ENCODE results near the gene THADA.

Gene THADA

DNA sequence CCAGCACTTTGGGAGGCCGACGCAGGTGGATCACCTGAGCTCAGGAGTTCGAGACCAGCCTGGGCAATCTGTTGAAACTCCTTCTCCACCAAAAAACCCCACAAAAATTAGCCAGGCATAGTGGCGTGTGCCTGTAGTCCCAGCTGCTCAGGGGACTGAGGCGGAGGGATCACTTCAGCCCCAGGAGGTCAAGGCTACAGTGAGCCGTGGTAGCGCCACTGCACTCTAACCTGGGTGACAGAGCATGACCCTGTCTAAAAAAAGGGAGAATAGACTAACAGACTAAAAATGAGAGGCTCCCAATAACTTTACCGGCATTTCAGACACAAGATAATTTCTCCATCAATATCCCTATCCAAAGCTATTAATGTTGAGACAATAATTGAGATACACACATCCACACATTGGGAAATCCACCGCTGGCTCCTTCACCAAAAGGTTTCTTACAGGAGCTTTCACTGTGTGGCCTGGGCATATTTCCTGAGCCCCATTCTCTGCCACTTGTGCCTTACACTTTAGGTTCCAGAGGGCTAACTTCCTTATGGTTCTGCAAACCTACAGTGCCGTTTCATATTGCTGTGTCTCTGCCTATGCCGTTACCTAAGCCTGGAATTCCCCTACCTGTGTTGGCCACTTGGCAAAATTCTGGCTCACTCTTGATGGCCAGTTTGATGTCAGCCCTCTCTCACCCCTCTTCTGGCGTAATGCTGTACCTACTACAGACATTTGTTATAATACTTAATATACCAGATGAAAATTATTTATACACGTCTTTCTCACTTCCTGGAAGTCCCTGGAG lies 253.7 kb downstream of the THADA start:
- no peak for DNase-seq

DNA sequence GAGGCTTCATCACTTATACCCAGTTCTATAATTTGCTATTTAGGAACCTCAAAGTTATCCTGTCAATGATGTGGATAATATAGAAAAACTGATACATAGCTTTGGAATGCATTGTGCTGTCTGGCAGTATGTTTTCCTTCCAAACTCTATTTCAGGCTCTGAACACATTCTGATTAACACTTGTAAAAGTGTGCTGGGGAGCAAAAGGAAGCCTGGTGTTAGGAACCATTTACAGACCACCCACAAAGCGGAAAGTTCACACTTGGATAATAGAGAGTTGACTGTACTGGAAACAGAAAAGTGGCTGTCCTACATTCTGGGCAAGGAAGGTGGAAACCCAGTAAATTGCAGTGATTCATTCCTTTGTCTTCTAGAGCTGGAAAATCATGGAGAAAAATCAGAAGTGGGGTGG lies 254.9 kb downstream of the THADA start:
- DNase-seq, result no peak

DNA sequence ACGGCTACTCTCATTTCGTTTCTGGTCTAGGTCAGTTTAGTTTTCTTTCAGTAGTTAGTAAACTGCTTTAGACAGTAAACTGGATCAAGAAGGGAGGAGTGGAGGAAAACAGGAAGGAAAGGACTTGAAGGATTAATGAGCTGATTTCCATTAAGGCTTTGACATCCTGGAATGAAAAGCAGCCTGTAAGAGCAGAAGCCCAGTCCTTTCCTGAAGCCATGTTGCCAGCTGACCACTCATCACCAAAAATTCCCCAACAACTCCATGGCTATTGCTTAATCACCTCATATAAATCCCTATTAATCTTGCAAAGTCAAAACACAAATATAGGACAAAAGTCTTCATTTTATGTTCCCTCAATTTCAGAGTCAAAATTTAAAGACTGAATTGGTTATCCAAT lies 255.8 kb downstream of the THADA start:
- no peak for DNase-seq

DNA sequence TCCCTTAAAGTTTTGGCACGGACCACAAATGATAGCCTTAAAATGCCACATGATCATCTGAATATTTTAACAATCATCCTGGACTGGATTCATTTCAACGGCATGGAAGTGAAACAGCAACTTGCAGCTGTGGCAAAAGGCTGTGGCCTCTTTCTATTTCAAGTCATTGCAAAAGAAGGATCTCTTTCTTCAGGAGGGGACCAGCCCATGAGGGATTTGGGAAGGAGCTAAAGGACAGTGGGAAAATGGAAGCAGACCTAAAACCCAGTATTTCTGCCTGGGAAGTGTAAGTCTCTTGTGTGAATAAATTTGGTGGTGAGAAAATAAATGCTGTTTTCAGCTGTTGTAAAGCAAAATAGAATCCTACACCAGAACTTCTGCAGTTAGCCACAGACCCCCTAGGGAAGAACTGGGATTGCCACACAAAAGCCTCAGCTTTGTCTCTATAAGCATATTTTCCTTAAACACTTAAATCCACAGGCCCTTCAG lies 262.1 kb downstream of the THADA start:
- DNase-seq, result no peak

DNA sequence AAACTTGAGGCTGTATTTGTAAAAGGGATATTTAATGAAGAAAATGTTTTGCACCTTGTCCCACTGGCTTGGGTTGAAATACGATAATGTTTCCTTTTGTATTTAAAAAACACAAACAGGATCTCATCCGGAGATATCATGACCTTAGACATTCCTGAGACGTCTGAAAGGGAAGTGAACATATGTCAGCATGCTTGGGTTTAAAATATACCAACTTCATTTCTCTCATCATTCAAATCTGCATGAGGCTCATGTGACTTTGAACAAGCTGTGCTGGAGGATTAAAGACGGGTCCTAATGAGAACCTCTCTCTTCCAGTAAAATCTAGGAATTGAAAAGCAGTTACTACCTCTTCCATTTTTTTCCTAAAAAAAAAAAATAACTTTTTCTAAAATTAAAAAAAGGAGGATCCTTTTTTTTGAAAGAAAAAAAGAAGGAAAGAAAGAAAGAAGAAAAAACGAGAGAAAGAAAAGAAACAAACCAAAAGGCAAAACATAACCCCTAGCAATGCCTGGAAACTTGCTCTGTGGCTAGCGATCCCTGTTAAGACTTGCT lies 262.7 kb downstream of the THADA start:
- DNase-seq, result no peak

DNA sequence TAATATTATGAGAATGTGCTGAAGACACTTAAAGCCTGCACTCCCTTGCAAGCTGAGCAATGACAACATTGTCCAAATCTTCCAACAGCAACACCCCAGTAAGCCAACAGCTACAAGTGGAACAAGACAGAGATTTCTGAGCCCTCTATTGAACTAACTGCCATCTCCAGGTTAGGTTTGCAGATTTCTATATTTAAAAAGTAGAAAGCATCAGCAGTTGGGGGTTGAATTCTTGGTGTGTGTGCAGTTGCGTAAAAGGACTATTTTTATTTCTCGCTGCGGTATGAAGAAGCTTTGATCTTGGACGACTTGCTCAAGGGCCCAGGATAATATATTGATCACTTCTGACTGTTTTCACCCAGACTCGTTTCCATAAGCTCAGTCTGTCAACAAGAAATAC lies 263.2 kb downstream of the THADA start:
- no peak for DNase-seq

DNA sequence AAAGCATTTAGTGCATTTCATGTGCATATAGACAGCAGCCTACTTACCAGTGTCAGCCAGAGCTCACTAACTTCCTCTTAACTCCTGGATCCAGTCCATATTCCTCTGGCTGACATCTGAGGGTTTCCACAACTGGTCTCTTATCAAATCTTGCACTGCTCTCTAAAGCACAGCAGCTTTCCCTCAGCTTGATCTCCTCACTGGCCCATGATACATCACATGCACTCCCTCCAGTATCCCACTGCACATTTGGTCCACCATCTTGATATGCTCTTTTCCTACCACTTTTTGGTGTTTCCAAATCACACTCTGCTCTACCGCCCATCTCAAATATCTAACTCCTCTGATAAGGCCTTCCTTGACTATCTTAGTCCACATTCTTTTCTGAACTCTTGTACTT lies 264.4 kb downstream of the THADA start:
- DNase-seq, result no peak

DNA sequence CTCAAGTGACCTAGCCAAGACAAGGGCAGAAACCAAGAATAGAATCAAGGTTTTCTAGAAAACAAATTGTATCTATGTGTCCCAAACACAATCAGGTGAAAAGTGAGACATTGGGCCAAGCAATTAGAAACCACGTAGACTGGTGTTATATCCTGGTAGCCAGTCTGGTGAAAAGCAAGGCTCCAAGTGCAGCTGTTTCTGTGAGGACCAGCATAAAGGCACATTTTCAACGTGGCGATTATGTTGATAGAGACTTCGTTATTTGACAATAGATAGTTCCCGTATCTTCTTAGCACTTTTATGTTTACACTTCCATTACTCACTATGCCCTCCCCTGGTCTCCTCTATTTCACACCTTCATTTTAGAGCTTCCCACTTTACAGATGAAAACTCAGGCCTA lies 266.2 kb downstream of the THADA start:
- DNase-seq, result no peak

DNA sequence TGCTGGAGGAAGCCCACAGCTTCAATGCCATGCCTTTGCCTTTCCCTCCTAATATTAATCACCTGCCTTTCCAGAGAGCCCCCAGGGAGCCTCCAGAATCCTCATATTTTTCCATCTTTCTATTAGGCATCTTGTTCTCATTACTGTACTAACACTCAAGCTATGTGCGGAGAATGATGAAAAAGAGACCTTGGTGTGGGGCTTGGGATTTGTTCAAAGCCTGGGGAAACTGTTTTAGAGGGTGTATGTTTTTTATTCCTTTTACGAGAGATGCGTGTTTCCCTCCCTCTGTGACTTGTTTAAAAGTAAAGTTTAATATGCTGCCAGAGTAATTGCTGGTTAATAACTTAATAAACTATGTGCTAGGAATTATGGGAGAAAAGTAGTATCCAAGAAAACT lies 267.0 kb downstream of the THADA start:
- DNase-seq, result no peak

DNA sequence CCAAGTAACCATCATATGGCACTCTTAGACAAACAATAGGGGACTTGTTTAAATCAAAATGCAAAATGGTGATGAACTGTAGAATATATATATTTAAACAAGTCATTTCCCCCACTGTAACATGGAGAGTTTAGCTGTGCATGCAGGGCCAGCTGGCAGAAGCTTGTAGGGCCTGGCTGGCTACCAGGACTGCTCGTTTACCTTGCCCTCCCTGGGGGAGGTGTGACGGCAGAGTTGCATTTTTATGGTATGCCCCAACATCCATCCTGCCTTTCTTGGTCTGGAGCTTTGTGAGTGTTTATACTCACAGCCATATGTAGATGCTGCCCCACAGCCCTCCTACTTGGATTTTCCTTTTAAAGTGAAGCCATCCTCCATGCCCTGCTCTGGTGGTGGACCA lies 267.7 kb downstream of the THADA start:
- no peak for DNase-seq

DNA sequence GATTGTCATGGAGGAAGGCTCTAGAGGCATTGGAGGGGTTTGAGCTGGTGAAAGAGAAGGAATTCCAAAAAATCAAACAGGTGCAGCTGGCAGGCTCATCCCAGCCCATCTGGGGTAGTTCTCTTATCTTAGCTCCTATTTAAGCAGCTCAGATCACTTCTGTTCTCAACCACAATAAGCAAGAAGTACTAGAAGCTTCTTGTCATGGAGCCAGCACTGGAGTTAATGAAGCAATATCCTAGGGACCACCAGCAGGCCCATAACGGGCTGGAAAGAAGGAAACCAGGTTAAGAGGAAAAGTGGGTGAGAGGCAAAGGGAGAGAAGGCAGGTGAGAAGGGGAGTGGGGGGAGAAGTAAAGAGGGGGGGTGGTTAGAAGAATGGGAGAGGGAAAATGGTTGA lies 268.7 kb downstream of the THADA start:
- no peak for DNase-seq

DNA sequence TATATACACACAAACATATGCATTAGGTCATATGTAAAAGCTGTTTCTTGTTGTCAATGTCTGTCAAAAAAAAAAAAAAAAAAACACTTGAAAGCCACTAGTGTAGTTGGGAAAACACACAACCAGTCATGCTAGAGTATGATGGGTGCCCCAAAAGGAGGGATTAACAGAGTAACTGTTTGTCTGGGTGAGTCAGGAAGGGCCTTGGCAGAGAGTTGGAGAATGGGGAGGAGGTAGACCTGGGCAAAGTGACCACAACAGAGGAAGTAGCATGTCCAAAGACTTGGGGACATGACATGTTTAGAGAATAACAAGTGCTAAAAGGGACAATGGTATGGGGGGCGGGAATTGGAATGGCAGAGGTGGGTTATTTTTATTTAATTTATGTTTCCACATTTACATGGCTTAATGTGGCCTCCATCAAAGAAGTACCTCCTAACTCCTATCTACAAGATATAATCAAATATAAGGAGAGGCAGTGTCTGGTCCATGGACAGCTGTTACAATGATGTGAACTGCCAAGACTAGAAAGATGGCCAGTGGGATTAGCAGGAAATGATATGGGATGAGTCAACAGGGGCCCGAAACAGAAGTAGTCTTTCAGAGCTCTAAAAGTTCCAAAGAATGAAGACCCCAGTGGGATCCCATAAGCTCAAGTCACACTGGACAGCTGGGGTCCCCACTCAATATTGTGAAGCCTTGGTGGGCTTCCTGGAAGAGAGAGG lies 269.6 kb downstream of the THADA start:
- no peak for DNase-seq

DNA sequence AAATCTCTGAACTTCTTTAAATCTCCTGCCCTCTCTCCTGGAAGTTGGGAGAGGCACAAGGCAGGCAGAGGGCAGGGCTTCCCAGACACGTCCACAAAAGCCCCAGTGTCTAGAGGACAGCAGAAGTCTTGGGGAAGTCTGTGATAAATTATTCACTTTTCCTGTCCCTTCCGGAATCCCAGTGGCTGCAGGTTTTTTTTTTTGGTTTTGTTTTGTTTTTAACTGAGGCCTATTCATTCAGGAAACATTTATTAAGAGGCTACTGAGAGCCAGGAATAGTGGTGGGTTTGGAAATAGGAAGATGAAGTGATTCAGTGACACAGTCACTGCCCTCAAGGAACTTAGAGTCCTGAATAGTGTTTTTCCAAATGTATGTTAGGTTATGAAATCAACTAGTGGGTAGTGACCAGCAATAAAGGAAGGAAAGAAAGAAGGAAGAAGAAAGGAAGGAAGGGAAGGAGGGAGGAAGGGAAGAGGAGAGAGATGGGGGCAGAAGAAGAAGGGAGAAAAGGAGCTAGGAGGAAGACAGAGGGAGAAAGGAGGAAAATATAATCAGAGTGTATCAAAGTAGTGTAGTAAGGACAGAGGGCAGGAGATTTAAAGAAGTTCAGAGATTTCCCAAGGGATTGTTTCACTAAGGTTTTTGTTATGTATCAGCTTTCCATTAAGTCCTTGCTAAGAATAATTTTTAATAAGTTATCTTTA lies 270.6 kb downstream of the THADA start:
- DNase-seq, result no peak

DNA sequence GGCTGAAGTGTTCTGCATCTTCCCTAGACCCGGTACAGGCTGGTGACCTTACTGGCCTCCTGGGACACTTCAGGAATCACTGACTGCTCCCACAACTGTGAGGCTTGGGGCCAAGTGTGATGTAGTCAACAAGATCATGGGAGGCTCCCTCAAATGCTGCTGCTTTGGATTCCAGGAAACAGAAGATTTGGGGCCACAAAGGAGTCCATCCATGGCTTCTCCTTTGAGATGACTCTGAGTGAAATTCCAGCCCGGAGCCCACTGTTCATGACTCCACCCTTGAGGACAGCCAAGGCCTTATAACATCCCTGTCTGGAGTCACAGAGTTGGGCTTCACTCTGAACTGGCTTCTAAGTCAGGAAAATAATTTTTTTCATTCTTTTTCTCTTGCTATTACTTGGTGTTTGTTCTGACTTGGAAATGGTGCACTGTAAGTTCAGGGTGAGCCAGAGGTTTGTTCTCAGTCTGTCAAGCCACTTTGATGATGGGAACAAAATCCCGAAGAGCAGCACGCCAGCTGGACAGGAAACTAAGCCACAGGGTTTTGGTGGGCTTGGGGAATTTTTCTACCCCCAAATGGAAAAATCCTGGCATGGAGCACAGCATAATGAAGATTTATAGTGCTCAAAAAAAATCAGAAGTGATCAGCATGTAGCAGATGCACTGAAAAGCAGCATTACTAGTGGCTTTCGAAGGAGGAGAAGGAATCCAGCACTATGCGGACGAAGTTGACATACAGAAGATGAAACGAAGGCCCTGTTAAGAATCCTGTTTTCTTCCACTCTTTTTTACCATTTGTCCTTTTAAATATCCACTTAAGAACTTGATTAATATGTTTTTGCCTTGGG lies 271.4 kb downstream of the THADA start:
- no peak for DNase-seq

DNA sequence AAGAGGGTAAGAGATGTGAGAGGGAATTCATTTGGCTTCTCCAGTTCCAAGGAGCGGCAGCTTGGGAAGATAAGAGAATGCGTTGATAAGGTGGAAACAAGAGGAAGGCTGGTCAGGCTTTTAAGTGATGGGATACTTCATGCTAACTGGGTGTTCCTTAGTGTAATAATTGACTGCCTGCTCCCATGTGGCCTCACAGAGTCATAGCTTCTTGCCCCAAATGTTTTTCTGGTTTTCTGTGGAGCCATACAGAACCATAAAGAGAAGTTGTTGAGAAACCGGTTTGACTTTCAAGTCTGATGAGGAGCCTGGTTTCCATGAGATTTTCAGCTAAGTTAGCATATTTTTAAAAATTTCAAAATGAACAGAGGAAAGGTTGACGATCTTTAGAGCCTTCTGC lies 272.0 kb downstream of the THADA start:
- no peak for DNase-seq

DNA sequence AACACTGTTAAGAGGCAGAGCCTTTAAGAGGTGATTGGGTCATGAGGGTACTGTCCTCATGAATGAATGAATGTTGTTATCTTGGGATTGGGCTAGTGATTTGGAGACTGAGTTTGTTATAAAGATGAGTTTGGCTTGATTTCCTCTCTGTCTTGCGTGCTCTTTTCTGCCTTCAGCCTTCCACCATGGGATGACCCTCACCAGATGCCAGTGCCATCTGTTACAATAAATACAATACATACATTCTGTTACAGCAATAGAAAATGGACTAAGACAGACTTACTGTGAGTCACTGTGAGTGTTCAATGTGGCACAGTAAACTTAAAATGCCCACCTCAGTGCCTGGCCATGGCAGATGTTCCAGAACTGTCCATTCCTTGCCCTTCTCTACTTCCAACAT lies 274.4 kb downstream of the THADA start:
- no peak for DNase-seq

DNA sequence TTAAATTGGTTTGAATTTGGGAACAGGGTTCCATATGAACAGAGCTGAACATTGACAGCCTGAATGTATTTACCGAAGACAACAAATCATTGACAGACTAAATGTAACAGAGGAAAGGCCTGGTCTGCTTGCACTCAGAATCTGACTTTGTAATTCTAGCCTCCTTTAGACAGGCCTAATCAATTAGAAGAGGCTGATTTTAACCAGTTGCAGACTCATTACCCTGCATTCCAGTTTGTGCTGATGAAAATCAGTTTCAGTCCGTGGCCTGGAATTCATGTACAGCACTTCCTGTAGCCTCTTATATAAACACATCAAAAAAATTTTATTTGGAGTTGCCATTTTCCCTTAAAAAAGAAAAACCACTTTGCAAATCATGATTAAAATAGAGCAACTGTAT lies 276.3 kb downstream of the THADA start:
- no peak for DNase-seq

DNA sequence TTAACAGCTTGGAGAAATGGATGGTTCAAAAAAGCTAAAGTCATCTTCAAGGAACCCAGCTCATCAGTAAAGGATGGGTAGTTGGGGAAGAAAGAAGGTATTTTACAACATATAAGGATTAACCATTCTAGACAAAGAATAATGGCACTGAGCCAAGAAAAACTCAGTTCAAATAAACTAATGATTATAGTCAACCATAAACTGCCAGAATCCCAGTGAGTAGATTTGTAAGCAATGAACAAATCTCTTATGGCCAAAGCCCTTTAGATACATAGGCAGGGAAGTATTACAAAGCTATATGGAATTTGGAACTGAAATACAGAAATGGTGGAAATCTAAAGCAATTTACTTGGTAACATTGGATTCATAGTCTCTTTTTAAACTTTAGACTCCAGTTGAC lies 277.0 kb downstream of the THADA start:
- DNase-seq, result no peak

DNA sequence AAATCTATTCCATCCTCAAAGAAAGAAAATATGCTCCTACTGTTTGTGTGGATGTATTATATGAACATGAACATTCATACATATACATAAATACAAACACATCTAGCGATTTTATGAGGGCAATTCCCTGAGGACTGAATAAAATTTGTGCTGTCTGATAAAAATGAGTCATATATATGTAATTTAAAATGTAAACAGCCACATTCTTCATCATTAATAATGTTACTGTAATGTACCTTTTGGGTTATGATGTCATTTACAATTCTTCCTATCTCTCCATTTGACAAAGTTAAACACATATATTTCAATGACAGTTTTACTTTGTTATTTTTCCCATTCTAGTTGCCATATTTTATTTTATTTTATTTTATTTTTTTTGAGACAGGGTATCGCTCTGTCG lies 278.2 kb downstream of the THADA start:
- DNase-seq, result no peak

DNA sequence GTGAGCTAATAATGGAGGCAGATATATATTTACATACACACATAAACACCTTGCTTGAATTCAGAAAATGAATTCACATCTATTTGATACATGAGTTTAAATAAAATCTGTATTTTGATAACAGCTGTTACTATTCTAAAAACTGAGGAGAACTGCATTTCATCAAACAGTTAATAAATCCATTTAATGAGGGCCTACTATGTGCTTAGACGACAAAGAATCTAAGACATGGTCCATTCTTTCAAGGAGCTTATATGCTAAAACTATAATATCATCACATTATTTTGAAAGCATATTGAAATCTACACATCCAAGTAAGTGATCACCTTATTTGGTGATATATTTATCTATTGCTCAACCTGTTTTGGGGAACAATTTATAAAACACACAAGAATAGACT lies 278.6 kb downstream of the THADA start:
- DNase-seq, result no peak

DNA sequence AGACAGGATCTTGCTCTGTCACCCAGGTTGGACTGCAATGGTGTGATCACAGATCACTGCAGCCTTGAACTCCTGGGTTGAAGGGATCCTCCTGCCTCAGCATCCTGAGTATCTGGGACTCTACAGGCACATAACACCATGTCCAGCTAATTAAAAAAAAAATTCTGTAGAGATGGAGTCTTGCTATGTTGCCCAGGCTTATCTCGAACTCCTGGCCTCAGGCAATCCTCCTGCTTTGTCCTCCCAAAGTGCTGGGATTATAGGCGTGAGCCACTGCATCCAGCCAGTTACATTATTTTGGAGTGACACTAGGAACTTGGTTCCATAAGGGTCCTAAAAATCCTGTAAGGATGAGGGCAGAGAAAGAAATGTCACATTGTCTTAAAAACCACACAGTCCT lies 280.4 kb downstream of the THADA start:
- no peak for DNase-seq

DNA sequence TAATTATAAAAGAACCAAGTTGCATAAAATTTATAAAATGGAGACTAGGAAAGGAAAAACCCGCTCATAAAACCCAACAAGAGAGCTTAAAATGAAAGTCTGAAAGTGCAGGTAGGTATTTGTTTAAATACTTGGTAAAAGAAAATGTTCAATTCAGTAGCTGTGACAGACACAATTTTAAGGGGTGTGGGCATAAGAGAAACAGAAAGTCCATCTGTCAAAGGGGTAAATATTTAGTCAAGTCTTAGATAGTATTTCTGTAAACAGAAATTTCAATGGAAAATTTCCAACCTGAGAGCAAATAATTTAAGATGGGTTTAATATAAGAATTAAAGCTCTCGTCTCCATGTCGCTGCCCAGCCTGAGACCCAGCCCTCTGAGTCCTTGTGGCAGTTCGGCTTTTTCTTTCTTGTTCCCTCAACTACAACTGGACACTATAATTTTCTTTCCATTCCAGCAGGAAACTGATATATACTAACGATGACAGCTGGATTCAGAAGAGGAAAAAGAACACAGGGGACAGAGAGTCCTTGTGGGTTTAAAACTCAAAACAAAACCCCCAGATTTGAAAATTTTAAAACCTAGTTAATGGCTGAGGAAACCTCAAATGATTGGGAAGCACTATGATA lies 281.4 kb downstream of the THADA start:
- no peak for DNase-seq
